ENCODE measurements around the gene MST1R.

MST1R gene

GRCh38 chr3:49844464-49845183, 59.0 kb downstream of the MST1R start:
- Mint-ChIP-seq H3K9me3 (no peaks in the 10 kb centered on the region), H3K36me3 (ENCODE audit: low read depth) (peaks cover 12% of the 10 kb centered on the region), H3K27me3 (no peaks in the 10 kb centered on the region), H3K4me1 (no peaks in the 10 kb centered on the region), H3K4me3 (no peak overlapping the region), H3K27ac (no peak overlapping the region)
- ATAC-seq (no peak), DNase-seq (no peak)

GRCh38 chr3:49842843-49843517, 60.7 kb downstream of the MST1R start:
- DNase-seq = no peak
- no peaks in the 10 kb centered on the region for H3K9me3 Mint-ChIP-seq
- H3K4me3 Mint-ChIP-seq = no peak overlapping the region
- no peaks in the 10 kb centered on the region for H3K4me1 Mint-ChIP-seq
- no peak overlapping the region for H3K27ac Mint-ChIP-seq
- no peak for ATAC-seq
- H3K27me3 Mint-ChIP-seq = no peaks in the 10 kb centered on the region
- peaks cover 14% of the 10 kb centered on the region for H3K36me3 Mint-ChIP-seq (ENCODE audit: low read depth)

DNA sequence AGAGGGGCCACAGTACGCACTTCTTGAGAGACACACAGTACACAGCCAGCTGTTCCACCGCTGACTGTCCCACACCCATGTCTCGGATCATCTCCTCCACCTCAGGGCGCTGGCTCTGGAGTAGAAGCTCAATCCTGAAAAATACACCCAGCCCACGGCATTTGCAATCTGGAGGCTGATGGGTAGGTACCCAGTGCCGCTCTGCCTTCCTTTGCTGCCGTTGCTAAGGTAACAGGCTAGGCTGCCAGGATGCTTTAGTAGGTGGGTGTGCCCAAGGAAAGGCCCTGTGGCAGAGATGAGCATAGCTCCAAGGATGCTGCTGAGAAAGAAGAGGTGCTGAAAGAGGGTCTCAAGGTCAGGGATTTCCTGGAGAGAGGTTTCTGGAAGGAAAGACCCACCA, 61.9 kb downstream of the MST1R start:
- Mint-ChIP-seq H3K4me3 (no peak overlapping the region), H3K27ac (no peak overlapping the region)

DNA sequence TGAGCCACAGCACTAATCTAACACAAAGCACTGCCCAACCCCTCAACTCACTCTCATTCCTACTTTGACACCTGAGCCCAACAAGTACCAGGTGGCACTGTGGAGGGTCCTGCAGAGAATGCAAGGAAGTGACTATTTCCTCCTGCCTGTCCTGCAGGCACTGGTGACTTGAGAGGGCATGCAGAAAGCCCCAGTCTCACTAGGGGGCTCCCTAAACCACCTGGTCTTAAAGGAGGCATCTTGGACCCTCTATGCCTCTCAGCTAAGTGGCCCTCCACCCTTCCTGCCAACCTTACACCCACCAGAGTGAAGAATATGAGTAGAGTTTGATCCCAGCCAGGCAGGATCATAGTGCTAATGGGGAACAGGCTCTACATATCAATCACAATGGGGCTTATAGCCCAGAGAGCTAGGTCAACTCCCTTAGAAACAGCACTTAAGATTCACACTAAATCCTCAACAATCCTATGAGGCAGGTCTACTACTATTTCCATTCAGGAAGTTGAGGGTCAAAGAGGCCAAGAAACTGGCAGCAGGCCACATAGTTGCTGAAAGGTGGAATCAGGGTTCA, 62.5 kb downstream of the MST1R start:
- no peaks in the 10 kb centered on the region for H3K27me3 Mint-ChIP-seq

More for the DNA sequence above, 61.9 kb downstream of the MST1R start:
- DNase-seq (no peak), ATAC-seq (no peak)
- peaks cover 9% of the 10 kb centered on the region for H3K36me3 Mint-ChIP-seq (ENCODE audit: low read depth)
- H3K27me3 Mint-ChIP-seq = no peaks in the 10 kb centered on the region
- no peaks in the 10 kb centered on the region for H3K9me3 Mint-ChIP-seq
- no peaks in the 10 kb centered on the region for H3K4me1 Mint-ChIP-seq

GRCh38 chr3:49840388-49840787, 63.3 kb downstream of the MST1R start:
- Mint-ChIP-seq H3K4me3 (no peak overlapping the region), H3K27ac (no peak overlapping the region)

More for the DNA sequence above, 62.5 kb downstream of the MST1R start:
- Mint-ChIP-seq H3K36me3 (ENCODE audit: low read depth) (peaks cover 4% of the 10 kb centered on the region), H3K9me3 (no peaks in the 10 kb centered on the region), H3K27ac (no peak overlapping the region), H3K4me1 (no peaks in the 10 kb centered on the region), H3K4me3 (no peak overlapping the region)
- DNase-seq (peak; percentile 18), ATAC-seq (no peak)

GRCh38 chr3:49839193-49839809, 64.4 kb downstream of the MST1R start:
- Mint-ChIP-seq H3K4me1 (no peaks in the 10 kb centered on the region), H3K27ac (no peak overlapping the region), H3K27me3 (no peaks in the 10 kb centered on the region), H3K9me3 (no peaks in the 10 kb centered on the region), H3K4me3 (no peak overlapping the region), H3K36me3 (ENCODE audit: low read depth) (peaks cover 8% of the 10 kb centered on the region)
- peak; percentile 80 for ATAC-seq
- DNase-seq = peak; percentile 81

More at GRCh38 chr3:49840388-49840787, 63.3 kb downstream of the MST1R start:
- ATAC-seq (no peak), DNase-seq (no peak)
- Mint-ChIP-seq H3K9me3 (no peaks in the 10 kb centered on the region), H3K36me3 (ENCODE audit: low read depth) (peaks cover 4% of the 10 kb centered on the region), H3K4me1 (no peaks in the 10 kb centered on the region), H3K27me3 (no peaks in the 10 kb centered on the region)

All from activated naive CD8-positive, alpha-beta T cell treated with anti-CD3 and anti-CD28 coated beads, Interleukin-2, amount 50 U/mL, for 24 hours (primary cell).